ENCODE data around the gene RAB26.

The RAB26 gene

DNA sequence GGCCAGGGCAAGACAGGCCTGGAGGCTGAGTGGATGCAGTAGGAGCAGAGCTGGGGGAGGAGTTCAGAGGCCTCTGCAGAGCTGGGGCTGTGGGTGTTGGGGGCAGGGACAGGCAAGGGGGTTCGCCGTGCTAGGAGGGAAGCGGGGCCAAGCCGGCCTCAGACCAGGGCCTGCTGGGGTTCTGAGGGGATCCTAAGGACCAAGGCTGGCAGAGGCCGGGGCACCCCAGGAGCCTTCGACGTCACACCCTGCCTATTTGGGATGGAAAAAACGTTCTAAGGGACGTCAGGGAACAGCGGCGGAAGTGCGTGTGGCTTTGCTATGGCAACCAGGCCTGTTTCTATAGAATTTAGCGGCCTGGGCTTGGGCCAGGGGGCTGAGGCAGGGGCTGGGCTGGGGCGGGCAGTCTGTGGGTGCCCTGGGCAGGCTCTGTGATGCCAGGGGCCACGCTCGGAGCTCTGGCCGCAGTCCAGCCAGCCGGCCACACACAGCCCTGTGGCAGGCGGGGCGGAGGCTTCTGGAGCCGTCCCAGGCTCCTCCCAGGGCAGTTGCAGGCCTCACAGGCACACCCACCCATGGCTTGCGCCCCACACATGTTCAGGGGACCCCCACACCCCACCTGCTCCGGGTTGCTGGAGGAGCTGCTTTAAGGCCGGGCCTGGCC lies 10.9 kb downstream of the RAB26 start:
- no peak for DNase-seq (ENCODE audit: low spot score)

DNA sequence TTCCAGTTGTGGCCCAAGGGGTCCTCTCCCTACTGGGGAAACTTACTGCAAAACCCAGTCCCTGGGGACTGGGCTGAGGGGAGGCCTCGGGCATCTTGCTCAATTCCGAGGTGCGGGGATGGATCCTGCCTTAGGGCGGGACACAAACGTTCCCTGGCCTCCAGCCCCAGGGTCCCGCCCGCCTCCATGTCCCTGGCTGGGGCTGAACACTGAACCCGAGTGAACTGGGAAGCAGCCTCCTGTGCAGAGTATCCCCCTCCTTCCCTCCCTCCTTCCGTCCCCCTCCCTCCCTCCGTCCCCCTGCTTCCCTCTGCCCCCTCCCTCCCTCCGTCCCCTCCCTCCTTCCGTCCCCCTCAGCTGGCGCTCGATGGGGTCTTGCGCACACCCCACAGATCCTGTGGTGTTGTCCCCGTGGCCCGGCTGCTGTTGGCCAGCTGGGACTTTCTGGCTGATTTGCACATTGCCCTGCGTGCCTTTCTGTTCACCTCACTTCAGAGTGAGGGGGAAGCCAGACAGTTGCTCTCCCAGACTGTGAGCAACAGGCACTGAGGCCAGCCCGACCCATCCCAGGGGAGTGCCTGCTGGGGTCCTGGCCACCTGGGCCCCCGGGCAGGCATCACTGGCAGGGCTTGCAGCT lies 12.6 kb downstream of the RAB26 start:
- no peak for DNase-seq (ENCODE audit: low spot score)

DNA sequence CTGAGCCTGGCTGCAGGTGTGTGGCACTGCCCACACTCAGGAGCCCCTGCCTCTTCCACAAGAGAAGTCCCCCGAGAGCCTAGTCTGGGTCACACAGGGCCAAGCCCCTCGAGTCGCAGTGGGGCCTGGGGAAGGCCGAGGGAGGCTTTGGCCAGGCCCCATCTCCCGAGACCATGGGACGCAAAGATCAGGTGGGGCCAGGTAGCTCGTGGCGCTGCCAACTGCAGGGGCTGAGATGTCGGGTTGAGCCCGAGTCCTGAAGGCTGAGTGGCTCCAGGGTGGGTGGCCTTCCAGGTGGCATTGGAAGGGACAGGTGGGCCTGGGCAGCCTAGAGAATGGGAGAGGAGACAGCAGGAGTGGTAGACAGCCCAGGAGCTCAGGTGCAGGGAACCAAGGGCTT lies 13.5 kb downstream of the RAB26 start:
- DNase-seq (ENCODE audit: low spot score), result no peak

- DNase-seq (ENCODE audit: low spot score), result no peak
These were observed 14.3 kb downstream of the RAB26 start for GRCh38 chr16:2162676-2163118.

DNA sequence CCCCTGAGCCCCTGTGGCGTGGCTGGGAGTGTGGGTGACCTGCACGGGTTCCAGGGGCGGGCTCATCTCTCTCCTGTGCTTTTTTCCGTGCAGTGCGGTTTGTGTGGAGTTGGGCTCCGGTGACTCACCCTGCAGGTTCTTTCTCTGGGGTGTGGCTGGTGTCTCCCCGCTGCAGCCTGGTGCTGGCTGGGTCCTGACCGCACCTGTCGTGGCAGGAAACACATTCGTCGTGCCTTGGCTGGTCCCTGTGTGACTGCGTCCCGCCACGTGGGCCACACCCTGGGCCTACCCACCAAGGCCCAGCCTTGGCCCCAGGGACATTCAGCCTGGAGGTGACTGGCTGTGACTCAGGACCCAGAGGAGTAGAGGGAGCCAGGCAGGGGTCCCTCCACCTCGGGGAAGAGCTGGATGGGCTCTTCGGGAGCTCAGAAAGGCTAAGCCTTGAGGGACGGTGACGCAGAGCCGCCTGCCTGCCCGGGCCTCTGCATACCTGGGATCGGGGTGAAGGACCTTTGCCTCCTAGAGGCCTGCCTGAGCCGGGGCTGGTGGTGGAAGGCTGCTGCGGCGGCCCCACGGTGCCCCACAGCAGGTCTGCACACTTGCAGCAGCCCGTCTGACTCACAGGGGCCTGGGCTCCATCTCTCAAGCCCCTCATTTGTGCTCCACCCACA lies 14.9 kb downstream of the RAB26 start:
- no peak for DNase-seq (ENCODE audit: low spot score)

DNA sequence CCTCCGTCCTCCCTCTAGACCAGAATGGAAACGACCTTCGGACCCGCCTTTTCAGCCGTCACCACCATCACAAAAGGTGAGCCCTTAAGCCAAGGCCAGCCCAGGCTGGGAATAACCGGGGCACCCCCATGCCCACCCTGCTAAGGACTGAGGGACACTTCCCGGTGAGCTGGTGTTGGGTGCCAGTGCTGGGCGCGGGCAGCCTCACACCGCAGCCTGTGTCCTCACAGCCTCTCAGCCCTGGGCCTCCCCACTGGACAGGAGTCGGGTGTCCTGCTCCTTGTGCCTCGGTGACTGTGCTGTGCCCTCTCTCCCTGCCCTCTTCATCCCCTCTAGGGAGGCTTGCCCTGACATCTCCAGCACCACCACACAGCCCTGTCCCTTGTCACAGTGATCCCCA lies 17.4 kb downstream of the RAB26 start:
- no peak for DNase-seq (ENCODE audit: low spot score)

GRCh38 chr16:2166263-2167067 lies 18.0 kb downstream of the RAB26 start:
- no peak for DNase-seq (ENCODE audit: low spot score)

GRCh38 chr16:2167068-2167638 lies 18.7 kb downstream of the RAB26 start:
- no peak for DNase-seq (ENCODE audit: low spot score)

GRCh38 chr16:2170080-2170479 lies 21.7 kb downstream of the RAB26 start:
- no peak for DNase-seq (ENCODE audit: low spot score)

DNA sequence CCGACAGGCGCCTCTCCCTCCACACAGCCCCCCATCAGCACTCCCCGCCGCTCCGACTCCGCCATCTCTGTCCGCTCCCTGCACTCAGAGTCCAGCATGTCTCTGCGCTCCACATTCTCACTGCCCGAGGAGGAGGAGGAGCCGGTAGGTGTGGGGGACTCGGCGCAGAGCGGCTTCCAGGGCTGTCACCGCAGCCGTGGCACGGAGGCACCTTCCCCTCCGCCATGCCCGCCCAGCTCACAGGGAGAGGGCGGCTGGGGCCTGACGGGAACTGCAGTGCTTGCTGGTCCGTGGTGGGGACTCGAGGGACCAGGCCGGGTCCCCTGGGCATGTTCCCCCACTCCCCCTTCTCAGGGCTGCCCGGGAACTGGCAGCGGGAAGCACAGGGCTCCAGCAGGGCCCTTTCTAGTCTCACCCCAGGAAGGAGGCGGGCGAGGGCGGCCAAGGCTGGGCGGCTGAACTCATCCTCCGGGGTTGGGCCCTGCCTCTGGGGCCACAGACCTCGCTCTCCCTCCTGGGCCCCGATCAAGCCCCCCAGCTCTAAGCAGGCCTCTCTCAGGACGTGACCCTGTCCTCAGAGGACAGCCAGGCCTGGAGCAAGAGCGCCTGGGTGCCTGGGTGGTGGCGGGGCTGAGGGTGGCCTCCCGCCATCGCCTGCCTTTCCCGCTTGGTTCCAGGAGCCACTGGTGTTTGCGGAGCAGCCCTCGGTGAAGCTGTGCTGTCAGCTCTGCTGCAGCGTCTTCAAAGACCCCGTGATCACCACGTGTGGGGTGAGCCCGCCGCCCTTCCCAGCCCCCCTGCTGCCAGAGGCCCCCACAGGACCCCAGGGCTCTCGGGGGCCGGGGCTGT lies 22.4 kb downstream of the RAB26 start:
- DNase-seq (ENCODE audit: low spot score), result no peak

- no peak for DNase-seq (ENCODE audit: low spot score)
These were observed 23.3 kb downstream of the RAB26 start for GRCh38 chr16:2171601-2172178.

DNA sequence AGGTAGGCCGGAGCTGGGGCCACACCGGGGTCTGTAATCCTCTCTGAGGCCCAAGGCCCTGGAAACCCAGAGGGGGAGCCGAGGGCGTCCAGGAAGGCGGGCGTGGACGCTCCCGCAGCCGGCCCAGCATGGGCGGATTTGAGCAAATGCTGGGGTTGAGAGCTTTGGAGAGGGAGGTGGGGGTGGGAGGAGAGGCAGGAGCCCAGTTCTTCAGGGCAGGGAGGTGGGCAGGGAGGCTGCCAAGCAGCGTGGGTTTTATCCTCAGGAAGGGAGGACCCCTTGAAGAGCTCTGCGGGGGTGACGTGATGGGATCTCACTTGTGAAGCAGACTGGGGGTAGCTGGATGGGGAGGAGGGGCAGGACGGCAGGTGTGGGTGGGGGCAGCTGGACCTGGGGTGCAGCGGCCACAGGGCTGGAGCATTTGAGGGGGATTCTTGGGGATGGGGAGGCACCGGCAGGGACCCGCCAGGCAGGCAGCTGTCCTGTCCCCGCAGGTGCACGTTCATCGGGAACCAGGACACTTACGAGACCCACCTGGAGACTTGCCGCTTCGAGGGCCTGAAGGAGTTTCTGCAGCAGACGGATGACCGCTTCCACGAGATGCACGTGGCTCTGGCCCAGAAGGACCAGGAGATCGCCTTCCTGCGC lies 24.4 kb downstream of the RAB26 start:
- DNase-seq (ENCODE audit: low spot score), result no peak

- DNase-seq (ENCODE audit: low spot score), result no peak
These were observed 24.9 kb downstream of the RAB26 start for GRCh38 chr16:2173366-2173765.

DNA sequence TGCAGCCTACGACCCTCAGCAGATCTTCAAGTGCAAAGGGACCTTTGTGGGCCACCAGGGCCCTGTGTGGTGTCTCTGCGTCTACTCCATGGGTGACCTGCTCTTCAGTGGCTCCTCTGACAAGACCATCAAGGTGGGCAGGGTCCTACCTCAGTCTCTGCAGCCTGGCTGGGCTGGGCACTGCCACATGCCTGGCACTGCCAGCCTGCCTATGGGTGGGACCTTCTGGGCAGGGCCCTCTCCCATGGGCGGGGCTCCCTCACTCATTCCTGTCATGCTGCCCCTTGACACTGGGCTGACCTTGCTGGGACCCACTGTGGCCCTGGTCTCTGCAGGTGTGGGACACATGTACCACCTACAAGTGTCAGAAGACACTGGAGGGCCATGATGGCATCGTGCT lies 25.5 kb downstream of the RAB26 start:
- DNase-seq (ENCODE audit: low spot score), result no peak

- no peak for DNase-seq (ENCODE audit: low spot score)
These were observed 26.1 kb downstream of the RAB26 start for GRCh38 chr16:2174396-2175131.

GRCh38 chr16:2175454-2175853 lies 27.0 kb downstream of the RAB26 start:
- DNase-seq (ENCODE audit: low spot score), result no peak

GRCh38 chr16:2176047-2176446 lies 27.6 kb downstream of the RAB26 start:
- DNase-seq (ENCODE audit: low spot score), result no peak

DNA sequence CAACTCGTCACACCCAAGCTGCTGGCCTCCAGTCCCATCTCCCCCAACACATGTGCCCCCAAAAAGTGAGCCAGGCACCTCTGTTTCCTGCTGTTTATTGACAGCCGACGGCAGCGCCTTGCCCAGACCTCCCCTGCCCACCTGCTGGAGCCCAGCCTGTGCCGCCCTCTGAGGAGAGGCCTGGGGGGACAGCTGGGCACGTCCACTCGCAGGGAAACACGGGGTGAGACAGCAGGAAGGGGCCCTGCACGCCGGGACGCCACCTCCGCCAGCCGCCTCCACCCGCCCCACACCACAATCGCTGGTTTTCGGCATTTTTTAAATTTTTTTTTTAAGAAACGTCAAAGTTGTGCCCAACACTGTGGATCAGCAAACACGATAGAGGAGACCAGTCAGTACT lies 28.7 kb downstream of the RAB26 start:
- DNase-seq (ENCODE audit: low spot score), result no peak

- DNase-seq (ENCODE audit: low spot score), result no peak
These were observed 29.1 kb downstream of the RAB26 start for GRCh38 chr16:2177561-2177960.

Data from RKO (cell line).